Retinal pigment epithelial cell (primary cell): ENCODE results near the gene FGFR2.

Experiments used
- DNase-seq: peaks from one replicate; pipeline ENCODE4 v3.0.0-alpha.2; 2010; ENCODE audit warnings: low read depth
- H3K4me3 ChIP-seq: 2 replicates; pipeline ENCODE4 v1.5.1; 2011; ENCODE audit warnings: mild to moderate bottlenecking, low read length, control low read depth, moderate library complexity
- CTCF ChIP-seq: conservative IDR thresholded peaks from 2 replicates; pipeline ENCODE4 v1.5.1; 2011; ENCODE audit warnings: low read depth, low read length, control low read depth, inconsistent platforms

The FGFR2 gene

GRCh38 chr10:121616291-121616690 lies 18.0 kb upstream of the FGFR2 start:
- TF ChIP-seq CTCF, result no peak
- DNase-seq, result no peak
- no peak overlapping the region for H3K4me3 ChIP-seq

- no peak overlapping the region for H3K4me3 ChIP-seq
- TF ChIP-seq CTCF, result no peak
- no peak for DNase-seq
These were observed 17.6 kb upstream of the FGFR2 start for GRCh38 chr10:121615836-121616235.

GRCh38 chr10:121615435-121615793 lies 17.2 kb upstream of the FGFR2 start:
- H3K4me3 ChIP-seq, result no peak overlapping the region
- no peak for TF ChIP-seq CTCF
- DNase-seq, result no peak

GRCh38 chr10:121614613-121615434 lies 16.6 kb upstream of the FGFR2 start:
- TF ChIP-seq CTCF, result no peak
- no peak for DNase-seq
- no peak overlapping the region for H3K4me3 ChIP-seq

- no peak overlapping the region for H3K4me3 ChIP-seq
- DNase-seq, result no peak
- TF ChIP-seq CTCF, result no peak
These were observed 15.2 kb upstream of the FGFR2 start for GRCh38 chr10:121613456-121613855.

- H3K4me3 ChIP-seq, result no peak overlapping the region
- no peak for TF ChIP-seq CTCF
- no peak for DNase-seq
These were observed 13.3 kb upstream of the FGFR2 start for GRCh38 chr10:121611393-121612159.
